Measurements from ENCODE around the gene SELPLG. TPM values are rescaled to one million over a fixed set of nuclear protein-coding genes. Genes with fewer than 3 reads are reported as not detected.

Gene SELPLG
- total and polyA plus RNA-seq, 9 donors: 1.1 to 8.4 (median 2.9) TPM

GRCh38 chr12:108638141-108638827 is 4.6 kb upstream of the SELPLG start:
- Histone ChIP-seq H3K36me3 (no peaks in the 10 kb centered on the region), H3K4me3 (no peak overlapping the region), H3K9me3 (no peaks in the 10 kb centered on the region), H3K27me3 (no peaks in the 10 kb centered on the region), H3K27ac (no peak overlapping the region), H3K4me1 (ENCODE audit: insufficient read depth) (peaks cover 6% of the 10 kb centered on the region)
- DNase-seq: peak in 1 of 5 donors; percentile 30
- 27 to 31% (median 31%) methylated on average over 18 of the region's 18 CpGs for WGBS, 3 donors
- intact Hi-C loops (cut with DNase I): no loop called here
- TF ChIP-seq CTCF (IDR thresholded peaks at IDR 0.05) (no peak), EP300 (IDR thresholded peaks at IDR 0.05) (no peak), POLR2A (IDR thresholded peaks at IDR 0.05) (no peak)

- Histone ChIP-seq H3K9me3 (no peaks in the 10 kb centered on the region), H3K4me3 (no peak overlapping the region), H3K27ac (no peak overlapping the region), H3K4me1 (ENCODE audit: insufficient read depth) (peaks cover 4% of the 10 kb centered on the region), H3K27me3 (no peaks in the 10 kb centered on the region), H3K36me3 (no peaks in the 10 kb centered on the region)
- no peak for DNase-seq
- TF ChIP-seq EP300 (IDR thresholded peaks at IDR 0.05) (no peak), CTCF (IDR thresholded peaks at IDR 0.05) (no peak), POLR2A (IDR thresholded peaks at IDR 0.05) (no peak)
- intact Hi-C loops (cut with DNase I): no loop called here
- WGBS, 3 donors: 68 to 74% (median 73%) methylated on average over 7 of the region's 7 CpGs
Observed at GRCh38 chr12:108637222-108637971, 3.7 kb upstream of the SELPLG start.

- 80 to 90% (median 85%) methylated on average over 6 of the region's 6 CpGs for WGBS, 3 donors
- DNase-seq: no peak
- intact Hi-C loops (cut with DNase I): no loop called here
- peaks cover 4% of the 10 kb centered on the region for H3K4me1 ChIP-seq (ENCODE audit: insufficient read depth)
- H3K9me3 ChIP-seq: no peaks in the 10 kb centered on the region
- no peaks in the 10 kb centered on the region for H3K27me3 ChIP-seq
- TF ChIP-seq EP300 (IDR thresholded peaks at IDR 0.05) (no peak), CTCF (IDR thresholded peaks at IDR 0.05) (no peak), POLR2A (IDR thresholded peaks at IDR 0.05) (no peak)
- no peak overlapping the region for H3K4me3 ChIP-seq
- no peaks in the 10 kb centered on the region for H3K36me3 ChIP-seq
- no peak overlapping the region for H3K27ac ChIP-seq
Observed at GRCh38 chr12:108635997-108636808, 2.5 kb upstream of the SELPLG start.

- Histone ChIP-seq H3K27ac (no peak overlapping the region), H3K27me3 (no peaks in the 10 kb centered on the region), H3K4me1 (ENCODE audit: insufficient read depth) (peaks cover 4% of the 10 kb centered on the region), H3K4me3 (no peak overlapping the region), H3K36me3 (no peaks in the 10 kb centered on the region), H3K9me3 (no peaks in the 10 kb centered on the region)
- DNase-seq: no peak
- 27 to 43% (median 27%) methylated on average over 15 of the region's 15 CpGs for WGBS, 3 donors
- intact Hi-C loops (cut with DNase I): no loop called here
- no peak for TF ChIP-seq POLR2A (IDR thresholded peaks at IDR 0.05)
- TF ChIP-seq CTCF (IDR thresholded peaks at IDR 0.05): no peak
- TF ChIP-seq EP300 (IDR thresholded peaks at IDR 0.05): no peak
Observed at GRCh38 chr12:108635201-108635996, 1.7 kb upstream of the SELPLG start.

All from ovary (tissue), 9 donors.